ENCODE measurements around the gene LLCFC1. TPM values are rescaled to one million over a fixed set of nuclear protein-coding genes. Genes with fewer than 3 reads are reported as not detected.

Gene LLCFC1
- total and polyA plus RNA-seq, 2 of the 13 experiments (the other 11 are each of a cell fraction or from before 2014, with no cell fraction given): not detected

- in situ Hi-C loops (cut with HindIII; ENCODE audit: extremely low pct_ligation_motif_present, low pct_unique_long_range_greater_than_20kb): no loop called here
- WGBS (ENCODE audit: low lambda C conversion rate): 4% methylated on average over 4 of the region's 4 CpGs
- Histone ChIP-seq H3K36me3 (replicated peaks in 1 of 2; ENCODE audit: control insufficient read depth in 1 of 2, insufficient read depth in 2 of 2, low read length in 2 of 2) (no peaks in the 10 kb centered on the region), H3K79me2 (ENCODE audit: insufficient read depth, low read length) (no peaks in the 10 kb centered on the region), H3K27me3 (ENCODE audit: control insufficient read depth in 1 of 2, insufficient read depth in 2 of 2, low read length in 2 of 2) (0 out of 5 replicates have a peak, but pooled peaks cover 0 to 3% of the 10 kb centered on the region in 2 experiments), H3K4me3 (replicated peaks in 1 of 3; ENCODE audit: insufficient read depth in 1 of 3, low read depth in 2 of 3, low read length in 3 of 3) (no peak overlapping the region), H3K9me3 (ENCODE audit: low read length) (no peaks in the 10 kb centered on the region), H2AFZ (ENCODE audit: low read length) (no peak overlapping the region), H3K27ac (ENCODE audit: extremely low read length, insufficient read depth, low read length) (no peak overlapping the region), H3K4me2 (ENCODE audit: low read depth, low read length) (no peak overlapping the region), H3K4me1 (ENCODE audit: insufficient read depth, low read length) (no peaks in the 10 kb centered on the region), H4K20me1 (ENCODE audit: insufficient read depth, low read length) (no peaks in the 10 kb centered on the region), H3K9ac (ENCODE audit: insufficient read depth, low read depth, low read length) (no peak overlapping the region)
- no peak for ATAC-seq
- no TSS peak for BruUV-seq (replicated peaks)
- DNase-seq (ENCODE audit: low spot score): no peak
- ChIA-PET CTCF (ENCODE audit: low intra/inter-chr PET ratio, low total read pairs) (no interaction called here), POLR2A (no interaction called here)
- no peak for FAIRE-seq
- intact Hi-C loops (cut with micrococcal nuclease; ENCODE audit: unreplicated experiment): no loop called here
- TF ChIP-seq RAD51 (IDR thresholded peaks at IDR 0.05; ENCODE audit: borderline replicate concordance) (no peak), ZNF333 (CRISPR knock-in tag; IDR thresholded peaks at IDR 0.05; ENCODE audit: borderline replicate concordance) (no peak), KIAA2018 (CRISPR knock-in tag; IDR thresholded peaks at IDR 0.05; ENCODE audit: borderline replicate concordance) (no peak), KDM5A (IDR thresholded peaks at IDR 0.05; ENCODE audit: borderline replicate concordance, low read length) (no peak), SIN3B (IDR thresholded peaks at IDR 0.05; ENCODE audit: low read length) (no peak), ZNF652 (CRISPR knock-in tag; IDR thresholded peaks at IDR 0.05; ENCODE audit: borderline replicate concordance, low read depth) (no peak), HOXA7 (CRISPR knock-in tag; IDR thresholded peaks at IDR 0.05) (no peak), ETV5 (CRISPR knock-in tag; IDR thresholded peaks at IDR 0.05; ENCODE audit: borderline replicate concordance) (no peak), RBAK (CRISPR knock-in tag; IDR thresholded peaks at IDR 0.05) (no peak), PAF1 (CRISPR knock-in tag; IDR thresholded peaks at IDR 0.05) (no peak), KLF12 (CRISPR knock-in tag; IDR thresholded peaks at IDR 0.05; ENCODE audit: borderline replicate concordance) (no peak), ZSCAN22 (CRISPR knock-in tag; IDR thresholded peaks at IDR 0.05) (no peak), ZNF564 (CRISPR knock-in tag; IDR thresholded peaks at IDR 0.05) (no peak), NKX3-1 (CRISPR knock-in tag; IDR thresholded peaks at IDR 0.05) (no peak), ZNF354B (CRISPR knock-in tag; IDR thresholded peaks at IDR 0.05) (no peak), ZSCAN12 (CRISPR knock-in tag; IDR thresholded peaks at IDR 0.05) (no peak), ZNF615 (CRISPR knock-in tag; IDR thresholded peaks at IDR 0.05; ENCODE audit: borderline replicate concordance) (no peak), ATF5 (CRISPR knock-in tag; IDR thresholded peaks at IDR 0.05; ENCODE audit: low read depth) (no peak)
Measured at GRCh38 chr7:142968229-142968628, 28.9 kb downstream of the LLCFC1 start.

All from HepG2 (cell line).